Measurements from ENCODE around the gene DYNC1I1. TPM values are rescaled to one million over a fixed set of nuclear protein-coding genes. Genes with fewer than 3 reads are reported as not detected.

Gene DYNC1I1
- total RNA-seq, 1 experiment from 2014 or later, result 8.3 TPM

DNA sequence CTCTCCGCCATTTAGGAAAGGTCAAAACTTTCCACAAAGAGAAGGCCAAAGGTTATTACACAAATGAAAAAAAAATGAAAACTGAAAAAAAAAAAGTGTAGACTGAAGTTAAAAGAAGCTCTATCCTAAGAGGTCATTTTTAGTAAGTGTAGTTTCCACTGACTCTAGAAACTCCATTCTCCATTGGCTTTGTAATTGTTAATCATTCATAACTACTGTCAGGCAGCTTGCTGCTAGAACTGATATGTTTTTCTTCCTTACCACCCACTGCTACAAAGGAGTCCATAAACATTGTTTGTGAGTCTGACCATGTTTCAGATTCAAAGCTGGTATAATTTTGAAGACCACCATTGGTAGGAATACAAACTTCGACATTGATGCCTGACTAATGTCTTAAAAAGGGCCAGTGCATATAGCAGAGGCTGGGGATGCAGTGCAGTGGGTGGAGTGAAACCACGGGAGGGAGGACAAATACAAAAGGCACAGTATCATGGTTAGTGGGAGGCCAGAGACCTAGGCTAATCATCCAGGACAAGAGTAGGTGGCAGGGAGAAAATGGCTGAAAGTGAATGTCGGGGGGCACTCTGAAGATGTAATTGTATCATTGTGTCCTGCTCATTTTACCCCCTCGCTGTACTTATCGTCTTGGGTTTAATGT is 16.9 kb upstream of the DYNC1I1 start:
- no peaks in the 10 kb centered on the region for H3K36me3 ChIP-seq (ENCODE audit: control insufficient read depth, insufficient read depth, low read length)
- H3K27me3 ChIP-seq (replicated peaks; ENCODE audit: control insufficient read depth, insufficient read depth, low read length), result no peaks in the 10 kb centered on the region; the same call in 1 of the 2 replicates
- Mint-ChIP-seq H3K36me3 (ENCODE audit: insufficient read depth, unreplicated experiment) (no peaks in the 10 kb centered on the region), H3K4me3 (ENCODE audit: unreplicated experiment) (no peak overlapping the region), H3K27me3 (ENCODE audit: insufficient read depth, unreplicated experiment) (peaks cover 41% of the 10 kb centered on the region), H3K4me1 (ENCODE audit: low read depth, unreplicated experiment) (no peaks in the 10 kb centered on the region), H3K9me3 (ENCODE audit: unreplicated experiment) (no peaks in the 10 kb centered on the region), H3K27ac (ENCODE audit: unreplicated experiment) (no peak overlapping the region)
- H3K4me1 ChIP-seq, result no peaks in the 10 kb centered on the region
- CTCF ChIA-PET, result interaction anchor here (1.5 kb wide), 1 partner anchor 116 kb away, joined by 3 read pairs; no protein-coding TSS in a partner anchor
- POLR2A ChIA-PET, result interaction anchor here (0.7 kb wide), 1 partner anchor 23 kb away, joined by 3 read pairs; no protein-coding TSS in a partner anchor
- no peaks in the 10 kb centered on the region for H3K9me3 ChIP-seq
- no peak overlapping the region for H3K4me3 ChIP-seq (ENCODE audit: low read depth, low read length)
- no peak for DNase-seq
- TF ChIP-seq CTCF (IDR thresholded peaks at IDR 0.05; ENCODE audit: insufficient read depth in 1 of 2, low read depth in 1 of 2, low read length in 1 of 2, severe bottlenecking in 1 of 2, unreplicated experiment in 1 of 2), result no peak
- BruUV-seq (replicated peaks), result no TSS peak
- intact Hi-C loops (cut with micrococcal nuclease; ENCODE audit: unreplicated experiment), result no loop called here

DNA sequence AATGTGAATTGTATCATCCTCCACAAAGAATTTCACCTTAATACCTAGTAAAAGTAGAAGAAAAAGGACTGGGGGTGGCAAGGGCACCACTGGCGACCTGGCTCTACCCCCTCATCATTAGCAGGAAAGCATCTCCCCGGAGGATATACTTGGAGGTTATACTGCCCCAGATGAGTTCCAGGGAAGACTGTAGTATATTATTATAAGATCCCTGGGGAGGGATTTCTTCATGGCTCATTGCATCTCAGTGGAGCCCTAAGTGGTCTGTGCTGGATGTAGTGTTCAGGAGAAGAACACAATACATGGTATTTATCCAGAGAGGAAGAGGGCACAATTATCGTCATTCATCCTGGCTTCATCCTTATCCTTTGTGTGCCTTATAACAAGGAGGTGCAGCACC is 14.2 kb upstream of the DYNC1I1 start:
- DNase-seq, result no peak
- no peaks in the 10 kb centered on the region for H3K4me1 Mint-ChIP-seq (ENCODE audit: low read depth, unreplicated experiment)
- no peak for TF ChIP-seq CTCF (IDR thresholded peaks at IDR 0.05; ENCODE audit: insufficient read depth in 1 of 2, low read depth in 1 of 2, low read length in 1 of 2, severe bottlenecking in 1 of 2, unreplicated experiment in 1 of 2)
- H3K27ac Mint-ChIP-seq (ENCODE audit: unreplicated experiment), result no peak overlapping the region
- no peaks in the 10 kb centered on the region for H3K9me3 ChIP-seq
- no peaks in the 10 kb centered on the region for H3K36me3 ChIP-seq (ENCODE audit: control insufficient read depth, insufficient read depth, low read length)
- peaks cover 36% of the 10 kb centered on the region for H3K27me3 Mint-ChIP-seq (ENCODE audit: insufficient read depth, unreplicated experiment)
- H3K4me3 ChIP-seq (ENCODE audit: low read depth, low read length), result no peak overlapping the region
- ChIA-PET POLR2A (no interaction called here), CTCF (no interaction called here)
- no TSS peak for BruUV-seq (replicated peaks)
- H3K4me1 ChIP-seq, result no peaks in the 10 kb centered on the region
- no peak overlapping the region for H3K4me3 Mint-ChIP-seq (ENCODE audit: unreplicated experiment)
- no peaks in the 10 kb centered on the region for H3K9me3 Mint-ChIP-seq (ENCODE audit: unreplicated experiment)
- H3K27me3 ChIP-seq (replicated peaks; ENCODE audit: control insufficient read depth, insufficient read depth, low read length), result no peaks in the 10 kb centered on the region; the same call in 1 of the 2 replicates
- no peaks in the 10 kb centered on the region for H3K36me3 Mint-ChIP-seq (ENCODE audit: insufficient read depth, unreplicated experiment)
- intact Hi-C loops (cut with micrococcal nuclease; ENCODE audit: unreplicated experiment), result no loop called here

- no peaks in the 10 kb centered on the region for H3K4me1 ChIP-seq
- DNase-seq, result no peak
- H3K27me3 Mint-ChIP-seq (ENCODE audit: insufficient read depth, unreplicated experiment), result peaks cover 7% of the 10 kb centered on the region
- H3K27ac Mint-ChIP-seq (ENCODE audit: unreplicated experiment), result no peak overlapping the region
- H3K36me3 ChIP-seq (ENCODE audit: control insufficient read depth, insufficient read depth, low read length), result no peaks in the 10 kb centered on the region
- no peaks in the 10 kb centered on the region for H3K27me3 ChIP-seq (replicated peaks; ENCODE audit: control insufficient read depth, insufficient read depth, low read length)
- POLR2A ChIA-PET, result no interaction called here
- H3K4me1 Mint-ChIP-seq (ENCODE audit: low read depth, unreplicated experiment), result no peaks in the 10 kb centered on the region
- H3K4me3 ChIP-seq (ENCODE audit: low read depth, low read length), result no peak overlapping the region
- no peaks in the 10 kb centered on the region for H3K36me3 Mint-ChIP-seq (ENCODE audit: insufficient read depth, unreplicated experiment)
- intact Hi-C loops (cut with micrococcal nuclease; ENCODE audit: unreplicated experiment), result no loop called here
- CTCF ChIA-PET, result interaction anchor here (1.1 kb wide), 1 partner anchor 105 kb away, joined by 3 read pairs; no protein-coding TSS in a partner anchor
- no peaks in the 10 kb centered on the region for H3K9me3 Mint-ChIP-seq (ENCODE audit: unreplicated experiment)
- H3K4me3 Mint-ChIP-seq (ENCODE audit: unreplicated experiment), result no peak overlapping the region
- no TSS peak for BruUV-seq (replicated peaks)
- H3K9me3 ChIP-seq, result no peaks in the 10 kb centered on the region
- no peak for TF ChIP-seq CTCF (IDR thresholded peaks at IDR 0.05; ENCODE audit: insufficient read depth in 1 of 2, low read depth in 1 of 2, low read length in 1 of 2, severe bottlenecking in 1 of 2, unreplicated experiment in 1 of 2)
Observed at GRCh38 chr7:95766086-95766485, 6.3 kb upstream of the DYNC1I1 start.

Measured in Caco-2 (cell line).